GM12875 (cell line): ENCODE measurements around the gene ARSB.

ENCODE experiments used
- H3K4me3 ChIP-seq: one replicate; pipeline ENCODE4 v1.5.1; 2011; ENCODE audit warnings: low read depth, low read length, control low read depth
- CTCF ChIP-seq: IDR thresholded peaks from 2 replicates; pipeline ENCODE4 v1.5.1; 2011; ENCODE audit warnings: low read depth, mild to moderate bottlenecking, control low read depth, inconsistent platforms, low read length, moderate library complexity, borderline replicate concordance; ENCODE audit not compliant: insufficient read depth

ARSB gene

DNA sequence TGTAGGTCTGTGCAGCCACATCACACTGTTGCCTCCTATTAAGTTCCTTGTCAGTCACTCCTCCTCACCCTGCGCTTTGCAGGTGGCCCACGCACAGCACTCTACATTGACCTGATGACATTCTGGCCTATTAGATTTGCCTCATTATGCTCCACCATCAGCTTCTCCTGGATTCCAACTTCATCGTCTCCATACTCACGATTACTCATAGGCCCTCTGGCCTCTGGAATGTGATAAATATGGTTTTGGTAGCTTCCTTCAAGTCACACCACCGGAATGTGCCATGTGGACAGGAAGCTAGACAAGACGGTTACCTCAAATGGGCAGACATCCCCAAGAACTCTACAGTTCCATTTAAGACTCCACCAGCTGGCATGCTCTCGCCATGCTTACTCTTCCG lies 178.6 kb downstream of the ARSB start:
- TF ChIP-seq CTCF: no peak
- no peak overlapping the region for H3K4me3 ChIP-seq

GRCh38 chr5:78805474-78806124 lies 179.5 kb downstream of the ARSB start:
- TF ChIP-seq CTCF: no peak
- H3K4me3 ChIP-seq: no peak overlapping the region

- H3K4me3 ChIP-seq: no peak overlapping the region
- no peak for TF ChIP-seq CTCF
Observed at GRCh38 chr5:78804995-78805394, 180.1 kb downstream of the ARSB start.

GRCh38 chr5:78803941-78804340 lies 181.2 kb downstream of the ARSB start:
- TF ChIP-seq CTCF: no peak
- H3K4me3 ChIP-seq: no peak overlapping the region

- no peak for TF ChIP-seq CTCF
- H3K4me3 ChIP-seq: no peak overlapping the region
Observed at GRCh38 chr5:78803353-78803752, 181.8 kb downstream of the ARSB start.

DNA sequence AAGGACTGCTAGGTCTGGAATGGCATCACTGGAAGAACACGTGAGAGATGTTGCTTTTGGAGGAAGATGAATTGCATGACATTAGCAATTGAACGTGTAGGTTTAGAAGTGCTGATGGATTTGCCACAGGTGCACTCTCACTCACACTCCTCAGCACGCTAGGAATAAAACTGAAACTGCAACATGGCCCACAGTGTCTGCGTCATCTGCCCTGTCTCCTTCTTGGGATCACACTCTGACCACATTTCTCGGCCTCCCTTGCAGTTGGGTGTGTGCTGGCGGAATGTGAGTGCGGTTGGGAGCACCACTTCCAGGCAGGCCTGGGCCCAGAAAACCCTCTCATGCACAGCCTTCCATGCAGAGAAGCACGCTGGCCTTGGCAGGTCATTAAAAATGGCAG lies 183.7 kb downstream of the ARSB start:
- TF ChIP-seq CTCF: no peak
- H3K4me3 ChIP-seq: no peak overlapping the region

DNA sequence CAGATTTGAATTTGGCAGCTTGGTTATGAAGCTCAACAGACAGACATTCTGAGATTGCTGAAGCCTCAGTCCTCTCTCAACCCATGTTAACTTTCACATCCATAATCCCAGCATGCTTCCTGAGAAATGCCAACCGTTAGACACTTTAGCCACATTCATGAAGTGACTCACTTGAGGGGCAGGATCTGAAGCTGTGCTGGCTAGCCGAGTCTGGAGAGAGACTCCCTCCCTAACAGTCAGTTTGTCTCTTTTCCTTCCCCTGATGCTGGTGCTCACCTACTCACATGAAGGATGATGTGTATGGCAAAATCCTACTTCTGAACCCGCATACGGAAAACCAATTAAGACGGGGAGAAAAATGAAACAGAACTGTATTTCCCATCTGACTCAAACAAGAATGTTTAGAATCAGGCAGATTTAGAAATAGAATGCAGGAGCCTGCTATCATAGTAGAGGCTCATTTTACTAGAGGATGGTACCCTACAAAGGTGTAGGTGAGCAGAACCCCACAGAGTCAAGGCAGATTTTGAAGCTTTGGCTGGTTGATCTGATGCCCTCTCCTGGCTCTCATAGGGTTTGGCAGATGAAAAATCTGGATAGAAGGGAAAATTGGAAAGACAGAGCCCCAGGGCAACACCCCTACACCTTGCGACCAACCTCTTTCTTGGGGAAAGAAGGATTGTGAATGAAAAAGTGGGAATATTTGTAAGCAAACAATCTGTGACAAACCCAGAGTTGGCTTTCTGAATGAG lies 185.7 kb downstream of the ARSB start:
- no peak for TF ChIP-seq CTCF
- H3K4me3 ChIP-seq: no peak overlapping the region
